Measurements from ENCODE around the gene COQ8B. TPM values are rescaled to one million over a fixed set of nuclear protein-coding genes. Genes with fewer than 3 reads are reported as not detected.
A peak's percentile ranks its signal among the peaks of the same experiment; 100 is the strongest.
"Not testable (repeated sequence)": the region's sequence is repeated elsewhere in the genome, so short reads cannot be mapped to it uniquely, and the experiment has no call there.

Gene COQ8B
- total RNA-seq, result 33.3 TPM

GRCh38 chr19:40716482-40717324 lies at the start of gene COQ8B, which contains the start of gene ITPKC:
Gene COQ8B, minus strand, starts transcription at chr19:40716886. Its CDS starts 2,254 bp downstream, at chr19:40714632.
Gene ITPKC, plus strand, starts transcription at chr19:40717112. Its CDS starts 24 bp downstream, at chr19:40717136.
- Histone ChIP-seq H3K4me1 (peaks cover 7 to 38% of the 10 kb centered on the region in 2 donors), H3K27me3 (no peaks in the 10 kb centered on the region), H3K27ac (peak within 1 kb of the TSS; percentile 97 to 99), H3K4me3 (peak within 1 kb of the TSS; percentile 72 to 100), H3K9me3 (no peaks in the 10 kb centered on the region), H3K36me3 (peaks cover 0 to 12% of the 10 kb centered on the region in 2 donors)
- intact Hi-C loops (cut with DNase I), result loop anchor here (1.0 to 10.0 kb wide), 4 partner anchors 53 to 1312 kb away; partner anchors contain the start of genes HNRNPUL1 and ZFP36
- TF ChIP-seq, protein P1, sequence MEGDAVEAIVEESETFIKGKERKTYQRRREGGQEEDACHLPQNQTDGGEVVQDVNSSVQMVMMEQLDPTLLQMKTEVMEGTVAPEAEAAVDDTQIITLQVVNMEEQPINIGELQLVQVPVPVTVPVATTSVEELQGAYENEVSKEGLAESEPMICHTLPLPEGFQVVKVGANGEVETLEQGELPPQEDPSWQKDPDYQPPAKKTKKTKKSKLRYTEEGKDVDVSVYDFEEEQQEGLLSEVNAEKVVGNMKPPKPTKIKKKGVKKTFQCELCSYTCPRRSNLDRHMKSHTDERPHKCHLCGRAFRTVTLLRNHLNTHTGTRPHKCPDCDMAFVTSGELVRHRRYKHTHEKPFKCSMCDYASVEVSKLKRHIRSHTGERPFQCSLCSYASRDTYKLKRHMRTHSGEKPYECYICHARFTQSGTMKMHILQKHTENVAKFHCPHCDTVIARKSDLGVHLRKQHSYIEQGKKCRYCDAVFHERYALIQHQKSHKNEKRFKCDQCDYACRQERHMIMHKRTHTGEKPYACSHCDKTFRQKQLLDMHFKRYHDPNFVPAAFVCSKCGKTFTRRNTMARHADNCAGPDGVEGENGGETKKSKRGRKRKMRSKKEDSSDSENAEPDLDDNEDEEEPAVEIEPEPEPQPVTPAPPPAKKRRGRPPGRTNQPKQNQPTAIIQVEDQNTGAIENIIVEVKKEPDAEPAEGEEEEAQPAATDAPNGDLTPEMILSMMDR (IDR thresholded peaks at IDR 0.05), result peak in 1 of 3 experiments; percentile 69
- DNase-seq (ENCODE audit: low spot score in 2 of 2), result peak; percentile 96 to 99

- H3K4me3 ChIP-seq; H3K27ac ChIP-seq; intact Hi-C loops (cut with DNase I); H3K4me1 ChIP-seq; H3K9me3 ChIP-seq; H3K27me3 ChIP-seq; DNase-seq (ENCODE audit: low spot score in 2 of 2): not testable (repeated sequence)
- peaks cover 50 to 58% of the 10 kb centered on the region in 2 donors for H3K36me3 ChIP-seq
These were observed 49.7 kb upstream of the COQ8B start for GRCh38 chr19:40766385-40766784.

- intact Hi-C loops (cut with DNase I), result no loop called here
- no peak overlapping the region for H3K4me3 ChIP-seq
- no peak overlapping the region for H3K27ac ChIP-seq
- no peak for DNase-seq (ENCODE audit: low spot score in 2 of 2)
- no peaks in the 10 kb centered on the region for H3K9me3 ChIP-seq
- TF ChIP-seq, protein P1 (IDR thresholded peaks at IDR 0.05), result no peak
- peaks cover 73 to 83% of the 10 kb centered on the region in 2 donors for H3K36me3 ChIP-seq
- H3K27me3 ChIP-seq, result no peaks in the 10 kb centered on the region
- no peaks in the 10 kb centered on the region for H3K4me1 ChIP-seq
These were observed 47.3 kb upstream of the COQ8B start for GRCh38 chr19:40763963-40764362.

GRCh38 chr19:40763526-40763925 lies 46.8 kb upstream of the COQ8B start:
- no peak for DNase-seq (ENCODE audit: low spot score in 2 of 2)
- H3K27me3 ChIP-seq, result no peaks in the 10 kb centered on the region
- H3K36me3 ChIP-seq, result peaks cover 78 to 87% of the 10 kb centered on the region in 2 donors
- intact Hi-C loops (cut with DNase I), result no loop called here
- H3K27ac ChIP-seq, result no peak overlapping the region
- no peaks in the 10 kb centered on the region for H3K9me3 ChIP-seq
- TF ChIP-seq, protein P1 (IDR thresholded peaks at IDR 0.05), result no peak
- no peak overlapping the region for H3K4me3 ChIP-seq
- no peaks in the 10 kb centered on the region for H3K4me1 ChIP-seq

DNA sequence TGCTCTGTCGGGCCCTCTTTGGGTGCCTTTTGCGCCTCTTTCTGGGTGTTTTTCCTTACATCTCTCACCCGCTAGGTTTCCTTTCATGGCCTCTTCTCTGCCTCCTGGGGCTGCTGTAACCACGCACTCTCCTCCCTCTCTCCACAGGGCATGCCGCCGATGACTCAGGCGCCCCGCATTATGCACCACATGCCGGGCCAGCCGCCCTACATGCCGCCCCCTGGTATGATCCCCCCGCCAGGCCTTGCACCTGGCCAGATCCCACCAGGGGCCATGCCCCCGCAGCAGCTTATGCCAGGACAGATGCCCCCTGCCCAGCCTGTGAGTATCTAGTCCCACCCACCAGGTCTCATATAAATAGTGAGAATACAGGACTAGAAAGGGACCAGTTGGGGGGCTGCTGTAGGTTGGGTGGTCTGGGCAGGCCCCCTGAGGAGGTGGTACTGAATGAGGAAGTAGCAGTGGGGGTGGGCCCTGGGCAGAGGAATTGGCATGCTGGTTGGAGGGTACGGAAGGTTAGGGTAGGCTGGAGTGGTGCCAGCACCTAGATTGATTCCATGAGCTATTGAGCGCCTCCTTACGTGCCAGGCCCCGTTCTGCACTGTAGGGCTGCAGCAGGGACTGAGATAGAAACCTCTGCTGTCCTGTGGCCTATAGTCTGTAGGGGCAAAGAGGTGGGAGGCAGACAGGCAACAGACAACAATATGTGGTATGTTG lies 46.2 kb upstream of the COQ8B start:
- TF ChIP-seq, protein P1 (IDR thresholded peaks at IDR 0.05), result no peak
- H3K27ac ChIP-seq, result no peak overlapping the region
- H3K27me3 ChIP-seq, result no peaks in the 10 kb centered on the region
- H3K4me1 ChIP-seq, result no peaks in the 10 kb centered on the region
- intact Hi-C loops (cut with DNase I), result no loop called here
- DNase-seq (ENCODE audit: low spot score in 2 of 2), result no peak
- H3K9me3 ChIP-seq, result no peaks in the 10 kb centered on the region
- H3K4me3 ChIP-seq, result no peak overlapping the region
- peaks cover 84 to 93% of the 10 kb centered on the region in 2 donors for H3K36me3 ChIP-seq

- H3K4me3 ChIP-seq, result no peak overlapping the region
- no peak overlapping the region for H3K27ac ChIP-seq
- TF ChIP-seq, protein P1 (IDR thresholded peaks at IDR 0.05), result no peak
- peaks cover 76 to 82% of the 10 kb centered on the region in 2 donors for H3K36me3 ChIP-seq
- no peaks in the 10 kb centered on the region for H3K9me3 ChIP-seq
- H3K4me1 ChIP-seq, result peaks cover 2 to 16% of the 10 kb centered on the region in 2 donors
- H3K27me3 ChIP-seq, result no peaks in the 10 kb centered on the region
- DNase-seq (ENCODE audit: low spot score in 2 of 2), result no peak
- intact Hi-C loops (cut with DNase I), result no loop called here
These were observed 42.7 kb upstream of the COQ8B start for GRCh38 chr19:40759352-40759751.
